GM12801 (cell line): ENCODE data around the gene GAL3ST3.

ENCODE experiments used
- CTCF ChIP-seq: IDR thresholded peaks from one replicate; pipeline ENCODE4 v1.5.1; 2011; ENCODE audit warnings: control low read depth; ENCODE audit not compliant: insufficient read length; ENCODE audit errors: extremely low read depth

GAL3ST3 gene

GRCh38 chr11:66006891-66007176, 42.1 kb downstream of the GAL3ST3 start:
- no peak for TF ChIP-seq CTCF

- no peak for TF ChIP-seq CTCF
Observed at GRCh38 chr11:66006134-66006890, 42.6 kb downstream of the GAL3ST3 start.

GRCh38 chr11:66004186-66004585, 44.8 kb downstream of the GAL3ST3 start:
- no peak for TF ChIP-seq CTCF

GRCh38 chr11:66003291-66003690, 45.7 kb downstream of the GAL3ST3 start:
- no peak for TF ChIP-seq CTCF

GRCh38 chr11:66002648-66003225, 46.2 kb downstream of the GAL3ST3 start:
- no peak for TF ChIP-seq CTCF

- no peak for TF ChIP-seq CTCF
Observed at GRCh38 chr11:66001942-66002647, 46.9 kb downstream of the GAL3ST3 start, which contains the start of the genes BANF1 and EIF1AD. BANF1 (plus strand) TSS chr11:66002503; CDS start chr11:66003251, 748 bp downstream. EIF1AD (minus strand) TSS chr11:66002157; CDS start chr11:66000389, 1,768 bp downstream.

GRCh38 chr11:65997286-65997685, 51.7 kb downstream of the GAL3ST3 start:
- no peak for TF ChIP-seq CTCF
